ENCODE results near the gene NKX1-2. TPM values are rescaled to one million over a fixed set of nuclear protein-coding genes. Genes with fewer than 3 reads are reported as not detected.

Gene NKX1-2
- total RNA-seq, 3 donors from 2014 or later: 0.33 to 0.73 TPM; not detected in 1

DNA sequence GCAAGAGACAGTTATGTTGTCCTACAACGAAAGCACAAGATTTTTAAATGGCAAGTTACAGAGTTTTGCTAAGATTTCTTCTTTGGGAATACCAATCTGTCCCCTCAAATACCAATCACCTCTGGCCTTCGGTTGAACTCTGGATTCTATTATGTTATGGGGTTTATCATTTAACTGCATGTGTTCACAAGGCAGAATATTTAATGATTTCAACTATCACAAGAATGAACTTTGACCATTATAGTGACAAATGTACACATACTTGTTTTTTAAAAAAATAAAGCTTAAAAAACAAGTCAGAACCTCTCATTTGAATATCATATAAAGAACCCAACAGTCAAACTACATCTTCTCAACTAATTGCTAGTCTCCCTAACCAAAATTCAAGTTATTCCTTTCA, 42.4 kb downstream of the NKX1-2 start:
- DNase-seq (ENCODE audit: low spot score in 2 of 2): no peak
- no peak for TF ChIP-seq POLR2A (IDR thresholded peaks at IDR 0.05)
- Histone ChIP-seq H3K27ac (no peak overlapping the region), H3K9me3 (no peaks in the 10 kb centered on the region), H3K36me3 (no peaks in the 10 kb centered on the region), H3K27me3 (no peaks in the 10 kb centered on the region), H3K4me3 (no peak overlapping the region), H3K4me1 (peaks cover 0 to 6% of the 10 kb centered on the region in 2 donors)
- intact Hi-C loops (cut with DNase I; ENCODE audit: low total_unique reads): no loop called here

DNA sequence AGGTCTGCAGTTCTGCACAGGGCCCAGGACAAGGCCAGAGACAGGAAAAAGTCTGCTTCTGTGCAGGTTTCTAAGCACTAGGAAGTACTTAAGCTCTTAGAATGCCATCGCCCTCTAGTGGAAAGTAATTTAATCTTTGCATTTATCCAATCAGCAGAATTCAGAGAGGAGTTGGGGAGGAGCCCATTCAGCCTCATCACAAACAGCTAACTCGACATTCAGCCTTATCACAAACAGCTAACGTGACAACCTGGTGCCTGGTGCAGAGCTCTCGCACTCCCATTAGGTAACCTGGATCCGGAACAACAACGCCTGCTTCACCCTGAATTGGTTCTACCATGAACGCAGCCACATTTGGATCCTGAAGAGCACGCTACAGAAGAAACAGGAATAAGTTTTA, 46.3 kb downstream of the NKX1-2 start:
- intact Hi-C loops (cut with DNase I; ENCODE audit: low total_unique reads): no loop called here
- Histone ChIP-seq H3K27me3 (no peaks in the 10 kb centered on the region), H3K4me1 (no peaks in the 10 kb centered on the region), H3K4me3 (no peak overlapping the region), H3K9me3 (no peaks in the 10 kb centered on the region), H3K36me3 (no peaks in the 10 kb centered on the region), H3K27ac (no peak overlapping the region)
- TF ChIP-seq, protein P1, sequence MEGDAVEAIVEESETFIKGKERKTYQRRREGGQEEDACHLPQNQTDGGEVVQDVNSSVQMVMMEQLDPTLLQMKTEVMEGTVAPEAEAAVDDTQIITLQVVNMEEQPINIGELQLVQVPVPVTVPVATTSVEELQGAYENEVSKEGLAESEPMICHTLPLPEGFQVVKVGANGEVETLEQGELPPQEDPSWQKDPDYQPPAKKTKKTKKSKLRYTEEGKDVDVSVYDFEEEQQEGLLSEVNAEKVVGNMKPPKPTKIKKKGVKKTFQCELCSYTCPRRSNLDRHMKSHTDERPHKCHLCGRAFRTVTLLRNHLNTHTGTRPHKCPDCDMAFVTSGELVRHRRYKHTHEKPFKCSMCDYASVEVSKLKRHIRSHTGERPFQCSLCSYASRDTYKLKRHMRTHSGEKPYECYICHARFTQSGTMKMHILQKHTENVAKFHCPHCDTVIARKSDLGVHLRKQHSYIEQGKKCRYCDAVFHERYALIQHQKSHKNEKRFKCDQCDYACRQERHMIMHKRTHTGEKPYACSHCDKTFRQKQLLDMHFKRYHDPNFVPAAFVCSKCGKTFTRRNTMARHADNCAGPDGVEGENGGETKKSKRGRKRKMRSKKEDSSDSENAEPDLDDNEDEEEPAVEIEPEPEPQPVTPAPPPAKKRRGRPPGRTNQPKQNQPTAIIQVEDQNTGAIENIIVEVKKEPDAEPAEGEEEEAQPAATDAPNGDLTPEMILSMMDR (IDR thresholded peaks at IDR 0.05): peak in 2 of 3 donors; percentile 43 to 45
- no peak for TF ChIP-seq POLR2AphosphoS5 (IDR thresholded peaks at IDR 0.05)
- no peak for TF ChIP-seq POLR2A (IDR thresholded peaks at IDR 0.05)
- no peak for DNase-seq (ENCODE audit: low spot score in 2 of 2)

DNA sequence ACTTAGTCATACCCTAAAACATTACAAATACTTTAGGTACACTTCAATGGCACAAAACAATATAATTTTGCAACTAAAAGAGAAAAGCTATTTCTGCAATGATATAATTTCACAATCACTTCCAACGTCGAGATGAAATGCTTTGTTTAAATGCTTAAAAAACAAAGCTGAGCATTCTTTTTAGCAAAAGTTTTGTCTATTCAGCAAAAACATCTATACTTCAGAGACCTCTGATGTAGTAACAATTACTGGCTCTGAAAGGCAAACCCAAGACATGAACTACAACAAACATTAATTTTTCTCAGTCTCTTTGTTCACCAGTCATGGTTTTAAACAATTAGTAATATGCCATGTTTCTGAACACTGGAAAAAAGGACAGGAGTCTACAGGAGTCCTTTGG, 47.6 kb downstream of the NKX1-2 start:
- DNase-seq (ENCODE audit: low spot score in 2 of 2): no peak
- no peak overlapping the region for H3K4me3 ChIP-seq
- H3K27ac ChIP-seq: no peak overlapping the region
- H3K36me3 ChIP-seq: no peaks in the 10 kb centered on the region
- intact Hi-C loops (cut with DNase I; ENCODE audit: low total_unique reads): no loop called here
- TF ChIP-seq POLR2A (IDR thresholded peaks at IDR 0.05) (no peak), POLR2AphosphoS5 (IDR thresholded peaks at IDR 0.05) (no peak)
- TF ChIP-seq, protein P1 (IDR thresholded peaks at IDR 0.05): no peak
- no peaks in the 10 kb centered on the region for H3K4me1 ChIP-seq
- H3K9me3 ChIP-seq: no peaks in the 10 kb centered on the region
- no peaks in the 10 kb centered on the region for H3K27me3 ChIP-seq

DNA sequence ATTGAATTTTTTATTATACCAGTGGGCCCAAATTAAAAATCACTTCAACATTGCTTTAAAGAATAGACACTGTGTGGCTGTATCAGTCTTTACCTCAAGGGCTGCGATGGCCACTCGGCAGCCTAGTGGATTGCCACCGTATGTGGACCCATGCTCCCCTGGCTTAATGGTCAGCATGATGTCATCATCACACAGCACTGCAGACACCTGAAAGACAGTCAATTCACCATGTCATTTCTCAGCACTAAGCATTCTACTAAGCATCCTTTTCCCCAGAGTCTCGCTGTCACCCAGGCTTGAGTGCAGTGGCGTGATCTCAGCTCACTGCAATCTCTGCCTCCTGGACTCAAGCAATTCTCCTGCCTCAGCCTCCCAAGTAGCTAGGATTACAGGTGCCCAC, 48.2 kb downstream of the NKX1-2 start:
- intact Hi-C loops (cut with DNase I; ENCODE audit: low total_unique reads): no loop called here
- no peaks in the 10 kb centered on the region for H3K4me1 ChIP-seq
- no peaks in the 10 kb centered on the region for H3K27me3 ChIP-seq
- H3K4me3 ChIP-seq: no peak overlapping the region
- H3K9me3 ChIP-seq: no peaks in the 10 kb centered on the region
- DNase-seq (ENCODE audit: low spot score in 2 of 2): no peak
- H3K27ac ChIP-seq: no peak overlapping the region
- H3K36me3 ChIP-seq: no peaks in the 10 kb centered on the region
- TF ChIP-seq POLR2AphosphoS5 (IDR thresholded peaks at IDR 0.05) (no peak), POLR2A (IDR thresholded peaks at IDR 0.05) (no peak)
- TF ChIP-seq, protein P1 (IDR thresholded peaks at IDR 0.05): no peak

Other genes starting within 250 kb of the NKX1-2 start
- gene OAT, start 31.1 kb downstream of the NKX1-2 start, total RNA-seq: 100 to 1,000 TPM in 2 of 3 donors, 10 to 100 TPM in 1; 93.3 to 160 (median 115) TPM
- gene LHPP, start 11.8 kb upstream of the NKX1-2 start, total RNA-seq: 10 to 100 TPM; 13.1 to 19.6 (median 17.0) TPM

Measured in breast epithelium (tissue), 4 donors.